H4 (cell line): ENCODE results near the gene RPS28. TPM values are rescaled to one million over a fixed set of nuclear protein-coding genes. Genes with fewer than 3 reads are reported as not detected.
"Not testable (repeated sequence)": the region's sequence is repeated elsewhere in the genome, so short reads cannot be mapped to it uniquely, and the experiment has no call there.

Experiments
- DNase-seq: peaks from one replicate; pipeline ENCODE4 v3.0.0-alpha.2; 2015; ENCODE audit warnings: low spot score
- total RNA-seq: library from RNA; depleted of rRNA; stranded (reverse); fragments of >200 nt; shearing (Covaris generic); gene quantifications from 2 replicates; pipeline ENCODE4 v1.2.3, GENCODE V29; 2014

Gene RPS28
- total RNA-seq, 1 experiment from 2014 or later: 318 TPM

- DNase-seq: no peak
These were observed 21.6 kb downstream of the RPS28 start, which contains the start of gene KANK3 for GRCh38 chr19:8342684-8343482. Gene KANK3 (minus strand): TSS chr19:8343262. CDS start chr19:8337828, 5,434 bp downstream.

DNA sequence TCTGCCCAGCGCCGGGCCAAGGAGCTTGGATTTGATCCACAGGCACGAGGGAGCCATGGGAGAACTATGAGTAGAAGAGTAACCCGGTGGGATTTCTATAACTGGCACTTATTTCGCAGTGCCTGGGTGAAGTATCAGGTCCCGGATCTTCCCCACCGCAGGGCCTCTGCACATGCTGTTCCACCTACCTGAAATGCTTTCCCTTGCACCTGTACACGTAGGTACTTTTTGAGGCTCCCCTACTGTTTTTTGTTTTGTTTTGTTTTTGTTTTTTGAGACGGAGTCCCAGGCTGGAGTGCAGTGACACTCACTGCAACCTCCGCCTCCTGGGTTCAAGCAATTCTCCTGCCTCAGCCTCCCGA lies 22.2 kb downstream of the RPS28 start:
- no peak for DNase-seq

GRCh38 chr19:8349629-8350372 lies 28.5 kb downstream of the RPS28 start:
- DNase-seq: not testable (repeated sequence)

DNA sequence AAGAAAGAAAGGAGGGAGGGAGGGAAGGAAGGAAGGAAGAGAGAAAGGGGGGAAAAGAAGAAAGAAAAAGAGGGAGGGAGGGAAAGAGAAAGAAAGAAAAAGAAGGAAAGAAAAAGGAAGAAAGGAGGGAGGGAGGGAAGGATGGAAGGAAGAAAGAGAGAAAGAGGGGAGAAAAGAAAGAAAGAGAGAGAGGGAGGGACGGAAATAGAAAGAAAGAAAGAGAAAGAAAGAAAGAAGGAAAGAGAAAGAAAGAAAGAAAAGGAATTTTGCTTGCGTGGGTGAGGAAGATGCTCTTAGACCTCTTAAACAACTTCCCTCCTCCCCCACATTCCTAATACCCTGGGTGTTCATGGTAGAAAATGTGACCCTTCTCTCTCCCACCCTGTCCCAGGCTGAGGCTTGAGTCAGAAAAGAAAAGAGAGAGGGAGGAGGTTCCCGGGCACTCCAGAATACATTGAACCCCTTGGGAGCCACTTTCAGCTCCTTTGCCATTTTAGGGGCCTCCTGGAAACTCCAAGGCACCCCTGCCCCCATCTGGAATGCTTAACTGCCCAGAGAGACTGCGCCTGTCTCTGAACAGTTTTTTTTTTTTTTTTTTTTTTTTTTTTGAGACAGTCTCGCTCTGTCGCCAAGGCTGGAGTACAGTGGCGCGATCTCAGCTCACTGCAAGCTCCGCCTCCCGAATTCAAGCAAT lies 31.0 kb downstream of the RPS28 start:
- DNase-seq: no peak

- not testable (repeated sequence) for DNase-seq
These were observed 31.5 kb downstream of the RPS28 start for GRCh38 chr19:8352845-8353244.

DNA sequence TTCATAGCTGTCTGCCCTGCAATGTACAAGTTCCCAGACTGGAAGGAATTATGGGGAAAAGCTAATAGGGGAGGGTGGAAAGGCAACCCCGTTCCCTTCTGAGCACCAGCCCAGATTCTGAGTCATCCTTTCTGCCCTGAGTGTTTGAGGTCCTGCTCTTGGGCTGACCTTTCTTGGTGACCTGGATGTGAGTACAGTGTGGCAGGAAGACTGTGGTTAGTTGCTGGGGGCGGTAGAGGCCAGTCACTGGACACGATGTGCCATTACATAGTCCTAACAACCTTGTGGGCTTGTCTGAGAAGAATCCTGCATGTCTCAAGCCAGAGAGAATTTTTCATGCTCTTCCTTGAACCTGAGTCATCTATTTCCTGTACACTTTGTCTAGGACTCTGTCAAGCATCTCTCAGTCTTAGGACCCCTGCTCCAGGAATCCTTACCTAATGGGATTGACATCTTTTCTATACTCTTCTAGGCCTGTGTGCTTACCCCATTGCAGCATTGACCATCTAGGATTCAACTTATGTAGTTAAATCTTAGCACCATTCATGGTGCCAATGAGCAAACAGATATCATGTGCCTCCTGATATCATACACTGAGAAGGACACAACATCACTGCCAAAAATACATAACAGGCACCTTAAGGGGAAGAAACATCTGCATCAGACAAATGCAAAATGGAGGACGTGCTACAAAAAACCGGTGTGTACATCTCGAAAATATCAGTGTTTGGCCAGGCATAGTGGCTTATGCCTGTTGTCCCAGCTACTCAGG lies 34.5 kb downstream of the RPS28 start:
- peak; percentile 87 for DNase-seq

DNA sequence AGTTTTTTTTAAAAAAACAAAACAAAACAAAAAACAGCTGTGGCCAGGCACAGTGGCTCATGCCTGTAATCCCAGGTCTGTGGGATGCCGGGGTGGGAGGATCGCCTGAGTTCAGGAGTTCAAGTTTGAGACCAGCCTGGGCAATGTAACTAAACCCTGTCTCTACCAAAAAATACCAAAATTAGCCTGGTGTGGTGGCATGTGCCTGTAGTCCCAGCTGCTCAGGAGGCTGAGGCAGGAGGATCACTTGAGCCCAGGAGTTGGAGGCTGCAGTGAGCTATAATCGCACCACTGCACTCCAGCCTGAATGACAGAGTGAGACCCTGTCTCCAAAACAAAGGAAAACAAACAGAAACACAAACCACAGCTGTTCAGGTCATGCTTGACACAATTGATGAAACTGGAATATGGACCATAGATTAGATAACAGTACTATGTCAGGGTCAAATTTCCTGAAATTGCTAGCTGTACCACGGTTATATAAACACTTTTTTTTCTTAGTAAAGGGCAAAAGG lies 35.8 kb downstream of the RPS28 start:
- DNase-seq: no peak

DNA sequence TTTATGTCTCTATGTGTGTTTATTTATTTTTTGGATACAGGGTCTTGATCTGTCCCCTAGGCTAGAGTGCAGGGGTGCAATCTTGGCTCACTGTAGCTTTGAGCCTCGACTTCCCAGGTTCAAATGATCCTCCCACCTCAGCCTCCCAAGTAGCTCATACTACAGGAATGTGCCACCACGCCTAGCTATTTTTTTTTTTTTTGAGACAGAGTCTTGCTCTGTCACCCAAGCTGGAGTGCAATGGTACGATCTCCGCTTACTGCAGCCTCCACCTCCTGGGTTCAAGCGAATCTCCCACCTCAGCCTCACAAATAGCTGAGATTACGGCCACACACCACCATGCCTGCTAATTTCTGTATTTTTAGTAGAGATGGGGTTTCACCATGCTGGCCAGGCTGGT lies 37.7 kb downstream of the RPS28 start:
- DNase-seq: no peak

- DNase-seq: no peak
These were observed 38.9 kb downstream of the RPS28 start for GRCh38 chr19:8360196-8360595.

GRCh38 chr19:8361921-8362793 lies 40.9 kb downstream of the RPS28 start:
- peak; percentile 100 for DNase-seq

DNA sequence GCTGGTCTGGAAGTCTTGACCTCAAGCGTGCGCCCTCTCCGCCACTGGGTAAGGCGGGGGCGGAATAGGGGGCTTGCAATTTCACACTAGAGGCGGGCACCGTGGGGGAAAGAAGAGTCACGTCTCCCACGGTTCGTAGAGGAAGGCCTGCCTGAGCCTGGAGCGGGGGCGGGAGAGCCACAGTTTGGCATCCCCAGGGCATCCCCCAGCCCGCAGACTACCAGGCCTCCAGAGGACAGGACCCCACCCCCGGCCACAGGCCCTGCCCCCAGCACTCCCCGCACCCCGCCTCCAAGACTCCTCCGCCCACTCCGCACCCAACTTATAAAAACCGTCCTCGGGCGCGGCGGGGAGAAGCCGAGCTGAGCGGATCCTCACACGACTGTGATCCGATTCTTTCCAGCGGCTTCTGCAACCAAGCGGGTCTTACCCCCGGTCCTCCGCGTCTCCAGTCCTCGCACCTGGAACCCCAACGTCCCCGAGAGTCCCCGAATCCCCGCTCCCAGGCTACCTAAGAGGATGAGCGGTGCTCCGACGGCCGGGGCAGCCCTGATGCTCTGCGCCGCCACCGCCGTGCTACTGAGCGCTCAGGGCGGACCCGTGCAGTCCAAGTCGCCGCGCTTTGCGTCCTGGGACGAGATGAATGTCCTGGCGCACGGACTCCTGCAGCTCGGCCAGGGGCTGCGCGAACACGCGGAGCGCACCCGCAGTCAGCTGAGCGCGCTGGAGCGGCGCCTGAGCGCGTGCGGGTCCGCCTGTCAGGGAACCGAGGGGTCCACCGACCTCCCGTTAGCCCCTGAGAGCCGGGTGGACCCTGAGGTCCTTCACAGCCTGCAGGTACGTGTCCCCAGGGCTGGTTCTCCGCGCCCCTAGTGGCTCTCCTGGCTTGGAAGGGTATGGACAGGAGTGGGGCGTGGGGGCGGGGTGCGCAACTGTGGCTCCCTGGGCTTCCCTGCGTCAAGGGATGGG lies 42.8 kb downstream of the RPS28 start, which contains the start of gene ANGPTL4:
Gene ANGPTL4 (plus strand): TSS at position 353 of the 969 bp plus-strand sequence. CDS start 167 bp downstream, at position 520.
- DNase-seq: no peak

DNA sequence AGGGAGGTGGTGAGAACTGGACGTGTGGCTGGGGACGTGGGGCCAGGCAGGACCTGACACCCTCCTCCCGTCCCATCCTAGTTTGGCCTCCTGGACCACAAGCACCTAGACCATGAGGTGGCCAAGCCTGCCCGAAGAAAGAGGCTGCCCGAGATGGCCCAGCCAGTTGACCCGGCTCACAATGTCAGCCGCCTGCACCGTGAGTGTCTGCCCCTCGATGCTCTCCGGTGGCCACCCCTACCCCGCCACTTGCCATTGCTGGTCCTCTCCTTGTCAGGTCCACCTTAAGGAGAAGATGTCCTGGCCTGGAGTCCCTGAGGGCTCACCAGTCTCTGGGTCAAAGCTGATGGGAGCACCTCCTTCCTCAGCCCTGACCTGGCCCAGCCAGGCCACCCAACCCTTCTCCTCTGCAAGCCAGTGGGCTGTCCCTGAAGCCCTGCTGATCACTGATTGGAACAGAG lies 44.9 kb downstream of the RPS28 start:
- no peak for DNase-seq

GRCh38 chr19:8366961-8367326 lies 45.6 kb downstream of the RPS28 start:
- DNase-seq: no peak

DNA sequence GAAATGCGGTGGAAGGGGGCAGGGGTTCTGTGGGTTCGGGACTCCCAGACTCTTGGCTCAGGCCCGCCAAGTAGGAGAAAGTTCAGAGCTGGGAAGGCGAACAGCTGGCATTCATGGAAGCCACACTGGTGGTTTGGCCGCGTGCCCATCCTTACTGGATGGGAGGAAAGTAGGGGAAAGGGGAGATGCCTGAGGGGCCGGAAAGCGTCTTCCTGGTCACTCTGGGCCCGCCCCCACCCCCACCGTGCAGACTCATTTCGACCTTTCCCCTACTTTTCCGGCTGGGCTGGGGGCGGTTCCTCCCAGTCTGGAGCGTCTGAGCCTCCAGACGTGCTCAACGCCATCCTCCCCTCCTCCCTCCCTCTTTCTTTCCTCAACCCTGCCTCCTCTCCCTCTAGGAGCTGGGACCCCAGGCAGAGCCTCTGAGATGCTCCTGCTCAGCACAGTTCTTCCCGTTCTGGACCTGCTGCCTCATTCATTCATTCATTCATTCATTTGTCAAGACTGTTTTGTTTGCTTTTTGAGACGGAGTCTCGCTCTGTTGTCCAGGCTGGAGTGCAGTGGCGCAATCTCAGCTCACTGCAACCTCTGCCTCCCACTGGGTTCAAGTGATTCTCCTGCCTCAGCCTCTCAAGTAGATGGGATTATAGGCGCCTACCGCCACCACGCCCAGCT lies 46.2 kb downstream of the RPS28 start:
- DNase-seq: peak; percentile 99

DNA sequence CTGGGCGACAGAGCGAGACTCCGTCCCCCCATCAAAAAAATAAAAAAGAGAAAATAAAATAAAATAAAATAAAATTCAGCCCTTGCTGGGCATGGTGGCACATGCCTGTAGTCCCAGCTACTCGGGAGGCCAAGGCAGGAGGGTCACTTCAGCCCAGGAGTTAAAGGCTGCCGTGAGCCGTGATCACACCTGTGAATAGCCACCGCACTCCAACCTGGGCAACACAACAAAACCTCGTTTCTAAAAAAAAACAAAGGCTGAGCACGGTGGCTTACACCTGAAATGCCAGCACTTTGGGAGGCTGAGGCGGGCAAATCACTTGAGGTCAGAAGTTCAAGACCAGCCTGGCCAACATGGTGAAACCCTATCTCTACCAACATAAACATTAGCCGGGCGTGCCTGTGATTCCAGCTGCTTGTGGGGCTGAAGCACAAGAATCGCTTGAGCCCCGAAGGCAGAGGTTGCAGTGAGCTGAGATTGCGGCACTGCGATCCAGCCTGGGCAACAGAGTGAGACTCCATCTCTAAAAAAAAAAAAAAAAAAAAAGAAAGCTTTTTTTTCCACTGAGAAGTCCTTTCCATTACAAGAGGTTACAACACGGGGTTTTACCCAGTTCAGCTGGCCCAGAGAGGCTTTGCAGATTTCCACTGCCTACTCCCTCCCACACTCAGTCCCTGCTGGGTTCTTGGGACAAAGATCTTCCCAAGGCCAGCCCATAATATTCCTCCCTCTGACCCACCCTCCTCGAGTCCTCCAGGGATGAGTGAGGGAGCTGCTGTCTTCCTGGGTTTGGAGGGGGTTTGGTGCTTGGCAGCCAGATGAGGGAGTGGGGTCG lies 49.1 kb downstream of the RPS28 start:
- peak; percentile 81 for DNase-seq

- no peak for DNase-seq
These were observed 49.9 kb downstream of the RPS28 start for GRCh38 chr19:8371011-8371804.
